K562 (cell line): ENCODE measurements around the gene ZNF358. TPM values are rescaled to one million over a fixed set of nuclear protein-coding genes. Genes with fewer than 3 reads are reported as not detected.

ENCODE experiments used
- CBX8 ChIP-seq: fragments of 200-600 bp; sonication (generic); IDR thresholded peaks from 2 replicates; pipeline ENCODE4 v1.6.1; 2012; ENCODE audit warnings: borderline replicate concordance, mixed run types, low read depth, mild to moderate bottlenecking, moderate library complexity, mixed read lengths, low read length, control low read depth, inconsistent platforms; ENCODE audit not compliant: poor library complexity, severe bottlenecking; ENCODE audit errors: extremely low read depth
- CCNT2 ChIP-seq: IDR thresholded peaks from 2 replicates; pipeline ENCODE4 v1.6.1; 2011; ENCODE audit warnings: borderline replicate concordance, low read depth, mild to moderate bottlenecking, moderate library complexity, mixed read lengths, low read length; ENCODE audit not compliant: insufficient read length; ENCODE audit errors: extremely low read depth
- CTCFL ChIP-seq: IDR thresholded peaks from 2 replicates; pipeline ENCODE4 v1.6.1; 2011; ENCODE audit warnings: borderline replicate concordance, low read depth, mild to moderate bottlenecking, moderate library complexity, low read length; ENCODE audit not compliant: insufficient read depth, poor library complexity, severe bottlenecking
- CXXC5 ChIP-seq: fragments of 250-450 bp; sonication (Bioruptor Pico); IDR thresholded peaks from 2 replicates; pipeline ENCODE4 v1.8.0; 2022; ENCODE audit warnings: inconsistent platforms, mild to moderate bottlenecking, moderate library complexity
- JUN ChIP-seq, 2 experiments: sonication (generic) in 1 of 2; formaldehyde crosslinking in 1 of 2; IDR thresholded peaks; 2 replicates each; pipeline versions ENCODE4 v1.6.1 to v1.8.0; 2012 to 2022; ENCODE audit warnings: borderline replicate concordance in 2 of 2, mild to moderate bottlenecking in 2 of 2, improper control_type of control experiment in 1 of 2, low read depth in 1 of 2, low read length in 1 of 2, missing genetic modification reagents in 1 of 2
- MAX ChIP-seq: sonication (generic); formaldehyde crosslinking; IDR thresholded peaks from 2 replicates; pipeline ENCODE4 v1.9.0; 2022; ENCODE audit warnings: mild to moderate bottlenecking, missing genetic modification reagents
- MTA1 ChIP-seq: fragments of 450-650 bp; IDR thresholded peaks from 2 replicates; pipeline ENCODE4 v1.6.1; 2017; ENCODE audit warnings: borderline replicate concordance
- PHF8 ChIP-seq: fragments of 200-600 bp; sonication (generic); IDR thresholded peaks from 2 replicates; pipeline ENCODE4 v1.6.1; 2012; ENCODE audit warnings: mixed run types, mild to moderate bottlenecking, inconsistent platforms, low read length, moderate library complexity, borderline replicate concordance
- RBBP5 ChIP-seq: fragments of 200-600 bp; sonication (generic); IDR thresholded peaks from 2 replicates; pipeline ENCODE4 v1.6.1; 2012; ENCODE audit warnings: borderline replicate concordance, mild to moderate bottlenecking, low read length, control low read depth, inconsistent platforms; ENCODE audit not compliant: insufficient read depth, poor library complexity, severe bottlenecking
- SIN3A ChIP-seq, 2 experiments: fragments of 150-350 bp in 1 of 2; IDR thresholded peaks; 2 replicates each; pipeline ENCODE4 v1.6.1; 2011 to 2016; ENCODE audit warnings: borderline replicate concordance in 2 of 2, low read depth in 2 of 2, low read length in 2 of 2, mild to moderate bottlenecking in 2 of 2, moderate library complexity in 2 of 2; ENCODE audit not compliant: control insufficient read depth in 1 of 2
- SMAD1 ChIP-seq: fragments of 150-350 bp; IDR thresholded peaks from 2 replicates; pipeline ENCODE4 v1.6.1; 2014; ENCODE audit warnings: low read length, low read depth; ENCODE audit not compliant: partially characterized antibody
- SP1 ChIP-seq: sonication (generic); formaldehyde crosslinking; IDR thresholded peaks from 2 replicates; pipeline ENCODE4 v1.8.1; 2022; ENCODE audit warnings: mild to moderate bottlenecking, missing genetic modification reagents
- THRAP3 ChIP-seq: fragments of 450-650 bp; IDR thresholded peaks from 2 replicates; pipeline ENCODE4 v1.6.1; 2016; ENCODE audit warnings: mild to moderate bottlenecking, inconsistent platforms, borderline replicate concordance
- U2AF1 ChIP-seq: fragments of 200-400 bp; formaldehyde crosslinking; optimal IDR thresholded peaks from 2 replicates; pipeline ENCODE3; 2017; ENCODE audit warnings: mild to moderate bottlenecking, low read depth, low read length, moderate library complexity
- ZNF41 ChIP-seq: fragments of 250-450 bp; sonication (Bioruptor Pico); conservative IDR thresholded peaks from 2 replicates; pipeline ENCODE4 v1.4.0; 2020; ENCODE audit warnings: mild to moderate bottlenecking
- ZNF431 ChIP-seq: sonication (generic); formaldehyde crosslinking; IDR thresholded peaks from 2 replicates; pipeline ENCODE4 v1.8.0; 2022; ENCODE audit warnings: mild to moderate bottlenecking, missing genetic modification reagents
- ZNF699 ChIP-seq: fragments of 250-450 bp; sonication (Bioruptor Pico); IDR thresholded peaks from 2 replicates; pipeline ENCODE4 v1.8.0; 2021; ENCODE audit warnings: mild to moderate bottlenecking, moderate library complexity; ENCODE audit not compliant: insufficient replicate concordance
- polyA plus RNA-seq, 8 experiments: library from polyadenylated mRNA; depleted of rRNA in 4 of 8; stranded (reverse) in 5 of 8; unstranded in 3 of 8; fragments of >200 nt; fragmentation: Nextera tagmentation in 2 of 8; fragmentation: Illumina TruSeq in 1 of 8; extraction: Ambion mirVana in 2 of 8; extraction: Trizol in 1 of 8; gene quantifications; 2 replicates each; pipeline versions ENCODE4 v1.2.1 to v1.2.3, GENCODE V29; 2011 to 2014; ENCODE audit warnings: inconsistent platforms in 1 of 8, missing spikeins in 1 of 8
- total RNA-seq, 7 experiments: library from RNA; depleted of rRNA in 6 of 7; stranded (reverse); fragments of >200 nt in 6 of 7; fragmentation: Illumina TruSeq in 2 of 7; extraction: Trizol in 2 of 7; gene quantifications; 2 replicates each; pipeline versions ENCODE4 v1.2.1 to v1.2.3, GENCODE V29; 2011 to 2021; ENCODE audit warnings: low replicate concordance in 1 of 7
- TF ChIP-seq, protein P1 (sequence below), 2 experiments: IDR thresholded peaks in 1 of 2; conservative IDR thresholded peaks in 1 of 2; 2 replicates each; pipeline ENCODE4 v1.6.1; 2016; ENCODE audit warnings: low read depth in 2 of 2, mild to moderate bottlenecking in 1 of 2, missing compliant biosample characterization in 1 of 2, missing genetic modification characterization in 1 of 2, moderate library complexity in 1 of 2

ZNF358 gene
- total and polyA plus RNA-seq, 9 of the 15 experiments (the other 6 are each of a cell fraction or from before 2014, with no cell fraction given) = 0.04 to 17.2 (median 4.9) TPM

GRCh38 chr19:7506385-7507328 is 9.2 kb upstream of the ZNF358 start (continued):
- no peak for TF ChIP-seq SMAD1
- no peak for TF ChIP-seq U2AF1
- peak; percentile 13 for TF ChIP-seq RBBP5
- no peak for TF ChIP-seq CCNT2
- TF ChIP-seq PHF8 = no peak
- TF ChIP-seq THRAP3 = 0 out of 2 replicates have a peak, but pooled peaks have one; percentile 59
- peak; percentile 92 for TF ChIP-seq MTA1
- TF ChIP-seq SIN3A (IDR thresholded peaks at IDR 0.05; ENCODE audit: borderline replicate concordance in 2 of 2, control insufficient read depth in 1 of 2, low read depth in 2 of 2, low read length in 2 of 2) = 0 out of 4 replicates have a peak, but pooled peaks of 1 of the 2 experiments have one; percentile 28
- TF ChIP-seq ZNF41 (CRISPR knock-in tag) = no peak
- TF ChIP-seq CXXC5 = 0 out of 2 replicates have a peak, but pooled peaks have one; percentile 7
- no peak for TF ChIP-seq CTCFL
- no peak for TF ChIP-seq JUN (IDR thresholded peaks at IDR 0.05; ENCODE audit: borderline replicate concordance, low read depth, low read length)
- 0 out of 2 replicates have a peak, but pooled peaks have one; percentile 56 for TF ChIP-seq JUN (CRISPR knock-in tag; IDR thresholded peaks at IDR 0.05; ENCODE audit: borderline replicate concordance)
- no peak for TF ChIP-seq ZNF431
- no peak for TF ChIP-seq ZNF699 (CRISPR knock-in tag)
- TF ChIP-seq SP1 (CRISPR knock-in tag) = peak; percentile 84
- TF ChIP-seq CBX8 = no peak
- TF ChIP-seq, protein P1, sequence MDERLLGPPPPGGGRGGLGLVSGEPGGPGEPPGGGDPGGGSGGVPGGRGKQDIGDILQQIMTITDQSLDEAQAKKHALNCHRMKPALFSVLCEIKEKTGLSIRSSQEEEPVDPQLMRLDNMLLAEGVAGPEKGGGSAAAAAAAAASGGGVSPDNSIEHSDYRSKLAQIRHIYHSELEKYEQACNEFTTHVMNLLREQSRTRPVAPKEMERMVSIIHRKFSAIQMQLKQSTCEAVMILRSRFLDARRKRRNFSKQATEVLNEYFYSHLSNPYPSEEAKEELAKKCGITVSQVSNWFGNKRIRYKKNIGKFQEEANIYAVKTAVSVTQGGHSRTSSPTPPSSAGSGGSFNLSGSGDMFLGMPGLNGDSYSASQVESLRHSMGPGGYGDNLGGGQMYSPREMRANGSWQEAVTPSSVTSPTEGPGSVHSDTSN (CRISPR knock-in tag; IDR thresholded peaks at IDR 0.05; ENCODE audit: low read depth) = no peak
- TF ChIP-seq, protein P1 (tag; conservative IDR thresholded peaks at IDR 0.05; ENCODE audit: low read depth) = no peak
- peak; percentile 36; the same call in 1 of the 2 replicates for TF ChIP-seq MAX (CRISPR knock-in tag)
